Mammary epithelial cell (primary cell): ENCODE results near the gene SNRK.

Experiments used
- CTCF ChIP-seq, 2 donors: IDR thresholded peaks in 1 of 2; conservative IDR thresholded peaks in 1 of 2; 2 replicates each; pipeline ENCODE4 v1.5.1; 2011 to 2012; ENCODE audit warnings: inconsistent platforms in 2 of 2, low read length in 2 of 2, mild to moderate bottlenecking in 2 of 2, control low read depth in 1 of 2, low read depth in 1 of 2; ENCODE audit not compliant: insufficient read depth in 1 of 2; ENCODE audit errors: extremely low read depth in 1 of 2
- EZH2 ChIP-seq: IDR thresholded peaks from 2 replicates; pipeline ENCODE4 v1.6.1; 2012; ENCODE audit warnings: low read length, inconsistent platforms, borderline replicate concordance

GRCh38 chr3:43298761-43299160 is 12.4 kb downstream of the SNRK start:
- no peak for TF ChIP-seq CTCF (conservative IDR thresholded peaks at IDR 0.05 in 1 of 2, IDR thresholded peaks at IDR 0.05 in 1 of 2; ENCODE audit: extremely low read depth in 1 of 2, insufficient read depth in 1 of 2, low read depth in 1 of 2, low read length in 2 of 2)
- TF ChIP-seq EZH2, result no peak
